Measurements from ENCODE around the gene VPS13C. TPM values are rescaled to one million over a fixed set of nuclear protein-coding genes. Genes with fewer than 3 reads are reported as not detected.
A peak's percentile ranks its signal among the peaks of the same experiment; 100 is the strongest.

Gene VPS13C
- total RNA-seq, 1 experiment from 2014 or later = 47.3 TPM

DNA sequence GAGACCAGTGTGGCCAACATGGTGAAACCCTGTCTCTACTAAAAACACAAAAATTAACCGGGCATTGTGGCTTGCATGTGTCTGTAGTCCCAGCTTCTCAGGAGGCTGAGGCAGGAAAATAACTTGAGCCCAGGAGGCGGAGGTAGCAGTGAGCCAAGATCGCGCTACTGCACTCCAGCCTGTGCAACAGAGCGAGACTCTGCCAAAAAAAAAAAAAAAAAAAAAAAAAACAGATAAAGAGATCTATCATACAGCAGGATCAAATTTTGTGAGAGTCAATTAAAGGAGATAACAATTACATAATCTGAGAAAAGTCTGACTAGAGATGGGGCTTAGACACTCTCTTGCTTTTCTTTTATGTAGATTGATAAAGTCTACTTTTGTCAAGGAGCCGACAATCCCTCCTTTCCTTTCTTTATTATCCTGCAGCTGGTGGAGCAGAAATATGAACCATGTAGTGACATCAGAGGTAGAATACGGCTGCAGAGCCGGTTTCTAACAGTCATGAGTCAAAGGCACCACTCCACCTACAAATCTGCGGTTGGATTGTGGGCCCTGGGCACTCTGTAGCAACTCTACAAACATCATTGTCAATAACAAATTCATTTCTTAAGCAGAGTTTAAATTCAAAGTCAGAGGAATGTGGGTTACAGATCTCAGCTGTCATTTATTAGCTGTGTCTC lies 15.5 kb upstream of the VPS13C start:
- H3K9me3 ChIP-seq (ENCODE audit: control insufficient read depth, insufficient read depth, low read depth, low read length) = no peaks in the 10 kb centered on the region
- no peak overlapping the region for H3K4me3 ChIP-seq (ENCODE audit: low read depth in 2 of 2, low read length in 2 of 2)
- no peak for ATAC-seq
- H3K27me3 ChIP-seq (ENCODE audit: control insufficient read depth, insufficient read depth, low read length) = no peaks in the 10 kb centered on the region
- no peaks in the 10 kb centered on the region for H3K36me3 ChIP-seq (ENCODE audit: control insufficient read depth, insufficient read depth, low read length)
- CTCF ChIA-PET = interaction anchor here (0.6 kb wide), 1 partner anchor 12 kb away, joined by 6 read pairs; no protein-coding TSS in a partner anchor
- no TSS peak for BruUV-seq (replicated peaks)
- no peak for DNase-seq (ENCODE audit: low read depth, low spot score)
- in situ Hi-C loops (cut with HindIII; ENCODE audit: low pct_unique_long_range_greater_than_20kb, low sequenced_read_pairs) (no loop called here), intact Hi-C loops (cut with micrococcal nuclease; ENCODE audit: unreplicated experiment) (no loop called here)
- no peak for TF ChIP-seq TCF7L2 (IDR thresholded peaks at IDR 0.05; ENCODE audit: low read depth, low read length)
- TF ChIP-seq, protein P1, sequence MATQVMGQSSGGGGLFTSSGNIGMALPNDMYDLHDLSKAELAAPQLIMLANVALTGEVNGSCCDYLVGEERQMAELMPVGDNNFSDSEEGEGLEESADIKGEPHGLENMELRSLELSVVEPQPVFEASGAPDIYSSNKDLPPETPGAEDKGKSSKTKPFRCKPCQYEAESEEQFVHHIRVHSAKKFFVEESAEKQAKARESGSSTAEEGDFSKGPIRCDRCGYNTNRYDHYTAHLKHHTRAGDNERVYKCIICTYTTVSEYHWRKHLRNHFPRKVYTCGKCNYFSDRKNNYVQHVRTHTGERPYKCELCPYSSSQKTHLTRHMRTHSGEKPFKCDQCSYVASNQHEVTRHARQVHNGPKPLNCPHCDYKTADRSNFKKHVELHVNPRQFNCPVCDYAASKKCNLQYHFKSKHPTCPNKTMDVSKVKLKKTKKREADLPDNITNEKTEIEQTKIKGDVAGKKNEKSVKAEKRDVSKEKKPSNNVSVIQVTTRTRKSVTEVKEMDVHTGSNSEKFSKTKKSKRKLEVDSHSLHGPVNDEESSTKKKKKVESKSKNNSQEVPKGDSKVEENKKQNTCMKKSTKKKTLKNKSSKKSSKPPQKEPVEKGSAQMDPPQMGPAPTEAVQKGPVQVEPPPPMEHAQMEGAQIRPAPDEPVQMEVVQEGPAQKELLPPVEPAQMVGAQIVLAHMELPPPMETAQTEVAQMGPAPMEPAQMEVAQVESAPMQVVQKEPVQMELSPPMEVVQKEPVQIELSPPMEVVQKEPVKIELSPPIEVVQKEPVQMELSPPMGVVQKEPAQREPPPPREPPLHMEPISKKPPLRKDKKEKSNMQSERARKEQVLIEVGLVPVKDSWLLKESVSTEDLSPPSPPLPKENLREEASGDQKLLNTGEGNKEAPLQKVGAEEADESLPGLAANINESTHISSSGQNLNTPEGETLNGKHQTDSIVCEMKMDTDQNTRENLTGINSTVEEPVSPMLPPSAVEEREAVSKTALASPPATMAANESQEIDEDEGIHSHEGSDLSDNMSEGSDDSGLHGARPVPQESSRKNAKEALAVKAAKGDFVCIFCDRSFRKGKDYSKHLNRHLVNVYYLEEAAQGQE (IDR thresholded peaks at IDR 0.05; ENCODE audit: insufficient read depth in 1 of 2, low read depth in 2 of 2, low read length in 1 of 2) = no peak
- TF ChIP-seq, protein P2, sequence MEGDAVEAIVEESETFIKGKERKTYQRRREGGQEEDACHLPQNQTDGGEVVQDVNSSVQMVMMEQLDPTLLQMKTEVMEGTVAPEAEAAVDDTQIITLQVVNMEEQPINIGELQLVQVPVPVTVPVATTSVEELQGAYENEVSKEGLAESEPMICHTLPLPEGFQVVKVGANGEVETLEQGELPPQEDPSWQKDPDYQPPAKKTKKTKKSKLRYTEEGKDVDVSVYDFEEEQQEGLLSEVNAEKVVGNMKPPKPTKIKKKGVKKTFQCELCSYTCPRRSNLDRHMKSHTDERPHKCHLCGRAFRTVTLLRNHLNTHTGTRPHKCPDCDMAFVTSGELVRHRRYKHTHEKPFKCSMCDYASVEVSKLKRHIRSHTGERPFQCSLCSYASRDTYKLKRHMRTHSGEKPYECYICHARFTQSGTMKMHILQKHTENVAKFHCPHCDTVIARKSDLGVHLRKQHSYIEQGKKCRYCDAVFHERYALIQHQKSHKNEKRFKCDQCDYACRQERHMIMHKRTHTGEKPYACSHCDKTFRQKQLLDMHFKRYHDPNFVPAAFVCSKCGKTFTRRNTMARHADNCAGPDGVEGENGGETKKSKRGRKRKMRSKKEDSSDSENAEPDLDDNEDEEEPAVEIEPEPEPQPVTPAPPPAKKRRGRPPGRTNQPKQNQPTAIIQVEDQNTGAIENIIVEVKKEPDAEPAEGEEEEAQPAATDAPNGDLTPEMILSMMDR (IDR thresholded peaks at IDR 0.05) = no peak
- TF ChIP-seq POLR2AphosphoS5 (IDR thresholded peaks at IDR 0.05; ENCODE audit: low read depth, low read length) = no peak
- no peak for TF ChIP-seq SIN3A (IDR thresholded peaks at IDR 0.05; ENCODE audit: borderline replicate concordance, insufficient read depth, low read depth, low read length)
- H3K4me1 ChIP-seq (ENCODE audit: control insufficient read depth, insufficient read depth, low read length) = no peaks in the 10 kb centered on the region
- no peak overlapping the region for H3K27ac ChIP-seq (ENCODE audit: low read length)
- POLR2A ChIA-PET = no interaction called here

DNA sequence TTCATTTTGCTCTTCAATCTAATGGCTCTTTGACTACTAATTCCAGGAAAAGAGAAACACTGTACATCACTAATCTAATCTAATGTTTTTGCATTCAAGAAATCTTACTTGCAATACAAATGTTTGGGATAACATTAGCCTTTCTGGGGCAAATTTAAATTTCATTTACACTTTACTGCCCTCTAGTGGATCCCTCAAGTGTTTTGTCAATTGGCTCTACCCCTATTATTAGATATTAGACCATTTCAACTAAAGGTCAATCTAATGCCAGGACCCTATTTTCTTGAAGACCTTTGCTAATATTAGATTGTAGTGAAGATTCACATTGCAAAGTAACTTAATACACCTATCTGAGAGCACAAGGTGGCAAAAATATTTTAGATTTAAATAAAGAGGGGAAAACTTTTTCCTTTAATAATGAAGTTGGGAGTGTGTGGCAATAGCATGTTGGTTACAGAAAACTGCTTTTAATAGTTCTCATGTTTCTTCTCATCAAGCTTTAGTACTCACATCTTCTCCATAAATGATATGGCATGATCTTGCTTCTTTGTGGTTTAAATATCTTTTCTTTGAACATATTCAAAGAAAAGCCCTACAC lies 11.6 kb upstream of the VPS13C start:
- Histone ChIP-seq H3K9me3 (ENCODE audit: control insufficient read depth, insufficient read depth, low read depth, low read length) (no peaks in the 10 kb centered on the region), H3K27me3 (ENCODE audit: control insufficient read depth, insufficient read depth, low read length) (0 out of 2 replicates have a peak, but pooled peaks cover 2% of the 10 kb centered on the region), H3K36me3 (ENCODE audit: control insufficient read depth, insufficient read depth, low read length) (no peaks in the 10 kb centered on the region), H3K27ac (ENCODE audit: low read length) (no peak overlapping the region), H3K4me1 (ENCODE audit: control insufficient read depth, insufficient read depth, low read length) (peaks cover 7% of the 10 kb centered on the region), H3K4me3 (ENCODE audit: low read depth in 2 of 2, low read length in 2 of 2) (no peak overlapping the region)
- ChIA-PET CTCF (no interaction called here), POLR2A (no interaction called here)
- no peak for ATAC-seq
- in situ Hi-C loops (cut with HindIII; ENCODE audit: low pct_unique_long_range_greater_than_20kb, low sequenced_read_pairs) = no loop called here
- DNase-seq (ENCODE audit: low read depth, low spot score) = no peak
- no TSS peak for BruUV-seq (replicated peaks)
- intact Hi-C loops (cut with micrococcal nuclease; ENCODE audit: unreplicated experiment) = loop anchor here (5.0 kb wide), 2 partner anchors 200 to 235 kb away; no protein-coding TSS in a partner anchor
- no peak for TF ChIP-seq SIN3A (IDR thresholded peaks at IDR 0.05; ENCODE audit: borderline replicate concordance, insufficient read depth, low read depth, low read length)
- no peak for TF ChIP-seq POLR2AphosphoS5 (IDR thresholded peaks at IDR 0.05; ENCODE audit: low read depth, low read length)
- TF ChIP-seq, protein P2 (IDR thresholded peaks at IDR 0.05) = peak; percentile 75; the same call in 1 of the 2 replicates
